ENCODE measurements around the gene MARCKSL1. TPM values are rescaled to one million over a fixed set of nuclear protein-coding genes. Genes with fewer than 3 reads are reported as not detected.
A peak's percentile ranks its signal among the peaks of the same experiment; 100 is the strongest.

Gene MARCKSL1
- total RNA-seq, 2 experiments from 2014 or later, result 120 to 288 TPM

GRCh38 chr1:32307324-32307723, 28.7 kb downstream of the MARCKSL1 start:
- intact Hi-C loops (cut with micrococcal nuclease; ENCODE audit: unreplicated experiment), result no loop called here
- no peak for TF ChIP-seq EZH2phosphoT487 (IDR thresholded peaks at IDR 0.05; ENCODE audit: borderline replicate concordance, low read depth, low read length)
- no peak for TF ChIP-seq CTCF (conservative IDR thresholded peaks at IDR 0.05; ENCODE audit: low read length)
- Histone ChIP-seq H3K9me2 (ENCODE audit: insufficient read depth, low read length) (no peaks in the 10 kb centered on the region), H3K9me3 (ENCODE audit: low read length) (peaks cover 22% of the 10 kb centered on the region), H3K79me2 (ENCODE audit: insufficient read depth, low read depth, low read length) (peaks cover 99% of the 10 kb centered on the region), H2AFZ (ENCODE audit: low read length) (no peak overlapping the region), H3K27ac (ENCODE audit: low read depth, low read length, poor library complexity, severe bottlenecking) (peak overlapping the region; percentile 2), H3K4me2 (ENCODE audit: low read length) (peak overlapping the region; percentile 31), H4K20me1 (ENCODE audit: insufficient read depth, low read length) (peaks cover 7% of the 10 kb centered on the region), H3K4me1 (ENCODE audit: insufficient read depth, low read length, poor library complexity, severe bottlenecking) (peaks cover 54% of the 10 kb centered on the region), H3K36me3 (ENCODE audit: insufficient read depth, low read length) (peaks cover 96% of the 10 kb centered on the region), H3K4me3 (ENCODE audit: low read depth, low read length, poor library complexity, severe bottlenecking) (no peak overlapping the region)
- no peak for DNase-seq (ENCODE audit: low spot score)
- ChIA-PET CTCF (ENCODE audit: unreplicated experiment) (no interaction called here), POLR2A (interaction anchor here (0.6 to 2.5 kb wide), 6 partner anchors 9 to 58 kb away, joined by 4 to 13 read pairs (median 4); partner anchors contain the start of genes HDAC1 and MARCKSL1)
- no TSS peak for BruUV-seq (replicated peaks)

- H3K4me1 ChIP-seq (ENCODE audit: insufficient read depth, low read length, poor library complexity, severe bottlenecking), result peaks cover 36% of the 10 kb centered on the region
- no peak overlapping the region for H2AFZ ChIP-seq (ENCODE audit: low read length)
- H3K9me3 ChIP-seq (ENCODE audit: low read length), result peaks cover 22% of the 10 kb centered on the region
- CTCF ChIA-PET (ENCODE audit: unreplicated experiment), result no interaction called here
- H3K27ac ChIP-seq (ENCODE audit: low read depth, low read length, poor library complexity, severe bottlenecking), result no peak overlapping the region
- intact Hi-C loops (cut with micrococcal nuclease; ENCODE audit: unreplicated experiment), result no loop called here
- H3K4me3 ChIP-seq (ENCODE audit: low read depth, low read length, poor library complexity, severe bottlenecking), result no peak overlapping the region
- DNase-seq (ENCODE audit: low spot score), result no peak
- H3K4me2 ChIP-seq (ENCODE audit: low read length), result no peak overlapping the region
- H4K20me1 ChIP-seq (ENCODE audit: insufficient read depth, low read length), result peaks cover 7% of the 10 kb centered on the region
- POLR2A ChIA-PET, result interaction anchor here (0.7 to 2.5 kb wide), 4 partner anchors 11 to 80 kb away, joined by 3 to 6 read pairs (median 4); no protein-coding TSS in a partner anchor
- BruUV-seq (replicated peaks), result TSS peak; percentile 10
- H3K9me2 ChIP-seq (ENCODE audit: insufficient read depth, low read length), result no peaks in the 10 kb centered on the region
- H3K36me3 ChIP-seq (ENCODE audit: insufficient read depth, low read length), result peaks cover 95% of the 10 kb centered on the region
- H3K79me2 ChIP-seq (ENCODE audit: insufficient read depth, low read depth, low read length), result peaks cover 97% of the 10 kb centered on the region
- TF ChIP-seq EZH2phosphoT487 (IDR thresholded peaks at IDR 0.05; ENCODE audit: borderline replicate concordance, low read depth, low read length) (no peak), CTCF (conservative IDR thresholded peaks at IDR 0.05; ENCODE audit: low read length) (no peak)
Measured at GRCh38 chr1:32305310-32305709, 30.7 kb downstream of the MARCKSL1 start.

- H3K9me3 ChIP-seq (ENCODE audit: low read length), result peaks cover 22% of the 10 kb centered on the region
- peaks cover 24% of the 10 kb centered on the region for H3K4me1 ChIP-seq (ENCODE audit: insufficient read depth, low read length, poor library complexity, severe bottlenecking)
- no peak overlapping the region for H3K4me2 ChIP-seq (ENCODE audit: low read length)
- BruUV-seq (replicated peaks), result TSS peak; percentile 53
- peaks cover 95% of the 10 kb centered on the region for H3K36me3 ChIP-seq (ENCODE audit: insufficient read depth, low read length)
- H4K20me1 ChIP-seq (ENCODE audit: insufficient read depth, low read length), result peaks cover 7% of the 10 kb centered on the region
- TF ChIP-seq EZH2phosphoT487 (IDR thresholded peaks at IDR 0.05; ENCODE audit: borderline replicate concordance, low read depth, low read length) (no peak), CTCF (conservative IDR thresholded peaks at IDR 0.05; ENCODE audit: low read length) (no peak)
- no peaks in the 10 kb centered on the region for H3K9me2 ChIP-seq (ENCODE audit: insufficient read depth, low read length)
- POLR2A ChIA-PET, result interaction anchor here (0.6 to 0.9 kb wide), 2 partner anchors 13 to 89 kb away, joined by 4 to 6 read pairs; no protein-coding TSS in a partner anchor
- CTCF ChIA-PET (ENCODE audit: unreplicated experiment), result no interaction called here
- H3K79me2 ChIP-seq (ENCODE audit: insufficient read depth, low read depth, low read length), result peaks cover 97% of the 10 kb centered on the region
- no peak overlapping the region for H3K27ac ChIP-seq (ENCODE audit: low read depth, low read length, poor library complexity, severe bottlenecking)
- H3K4me3 ChIP-seq (ENCODE audit: low read depth, low read length, poor library complexity, severe bottlenecking), result no peak overlapping the region
- H2AFZ ChIP-seq (ENCODE audit: low read length), result no peak overlapping the region
- intact Hi-C loops (cut with micrococcal nuclease; ENCODE audit: unreplicated experiment), result no loop called here
- no peak for DNase-seq (ENCODE audit: low spot score)
Measured at GRCh38 chr1:32303997-32304622, 31.9 kb downstream of the MARCKSL1 start.
